ENCODE data around the gene PRKCI. TPM values are rescaled to one million over a fixed set of nuclear protein-coding genes. Genes with fewer than 3 reads are reported as not detected.
"Not testable (repeated sequence)": the region's sequence is repeated elsewhere in the genome, so short reads cannot be mapped to it uniquely, and the experiment has no call there.

The PRKCI gene
- total RNA-seq, 1 experiment from 2014 or later = 37.4 TPM

DNA sequence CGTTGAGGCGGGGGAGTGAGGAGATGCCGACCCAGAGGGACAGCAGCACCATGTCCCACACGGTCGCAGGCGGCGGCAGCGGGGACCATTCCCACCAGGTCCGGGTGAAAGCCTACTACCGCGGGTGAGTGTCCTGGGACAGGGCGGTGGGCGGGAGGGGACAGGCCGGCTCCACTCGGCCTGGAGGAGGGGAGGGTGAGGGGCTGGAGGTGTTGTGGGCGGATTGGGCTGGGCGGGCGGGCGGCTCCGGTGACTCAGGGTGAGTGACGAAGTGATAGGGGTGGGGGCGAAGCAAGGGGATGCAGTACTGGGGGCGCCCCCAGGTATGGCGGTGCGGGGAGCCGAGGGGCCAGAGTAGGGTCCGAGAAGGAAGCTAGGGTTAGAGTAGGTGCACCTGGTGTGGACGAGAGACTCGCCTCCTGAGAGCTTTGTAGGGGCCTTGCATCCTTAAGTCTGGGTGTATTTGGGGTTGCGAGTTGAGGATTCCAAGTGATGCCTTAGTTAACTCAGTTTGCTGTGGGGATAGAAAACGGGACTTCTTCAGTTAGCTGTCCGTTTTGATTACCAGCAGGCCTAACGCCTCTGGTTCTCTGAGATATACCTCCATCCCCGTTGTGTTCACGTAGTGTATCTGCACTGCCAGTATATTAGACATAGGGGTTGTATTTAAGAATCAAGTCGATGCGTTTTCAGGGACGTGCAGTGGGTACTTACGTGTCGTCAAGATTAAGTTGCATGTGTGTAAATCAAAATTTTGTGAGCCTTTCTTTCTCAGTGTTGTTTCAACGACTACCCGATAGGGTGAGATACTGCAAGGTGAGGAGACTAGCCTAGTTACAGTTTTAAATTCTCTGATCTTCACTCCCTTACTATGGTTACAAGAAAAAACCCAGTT is 670 bp downstream of the PRKCI start:
- DNase-seq (ENCODE audit: low spot score) = peak; percentile 65

DNA sequence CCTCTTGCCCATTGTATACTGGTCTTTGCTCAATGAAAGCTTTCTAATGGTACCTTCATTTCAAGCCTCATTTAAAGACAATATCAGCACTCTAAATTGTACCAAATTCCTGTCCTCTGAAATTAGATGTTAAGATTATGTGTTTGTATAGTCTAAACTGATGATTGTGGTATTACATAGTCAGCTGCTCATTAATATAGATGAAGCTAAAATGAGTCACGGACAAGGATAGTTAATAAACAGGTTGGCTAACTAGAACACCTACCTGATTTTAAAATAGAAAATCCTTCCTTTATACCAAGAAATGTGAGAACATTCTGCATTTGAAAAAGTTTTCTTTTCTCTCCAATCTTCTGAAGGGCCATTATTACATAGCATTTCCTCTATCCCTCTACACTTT is 2.9 kb downstream of the PRKCI start:
- DNase-seq (ENCODE audit: low spot score) = no peak

DNA sequence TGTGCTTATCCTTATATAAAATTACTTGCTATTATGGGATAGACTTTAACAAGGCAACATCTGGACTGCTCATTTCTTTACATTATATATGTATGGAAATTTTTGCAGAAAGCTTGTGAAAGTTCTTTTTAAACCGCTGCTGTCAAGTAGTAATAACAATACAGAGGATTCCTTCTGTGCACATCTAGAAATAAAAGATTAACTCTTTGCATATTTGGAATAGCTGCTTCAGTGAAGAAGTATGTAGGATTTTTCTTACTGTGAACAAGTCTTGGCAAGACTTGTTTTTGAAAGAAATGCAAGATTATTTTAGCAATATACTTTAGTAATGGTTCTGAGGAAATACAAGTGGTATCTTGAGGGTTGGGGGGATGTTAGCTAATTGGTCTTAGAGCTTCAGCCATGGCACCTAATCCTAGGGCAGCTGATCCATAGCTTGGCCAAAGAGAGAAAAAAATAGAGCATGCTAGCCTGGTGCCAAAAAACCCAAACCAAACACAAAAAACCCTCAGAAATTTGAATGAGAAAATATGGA is 4.3 kb downstream of the PRKCI start:
- no peak for DNase-seq (ENCODE audit: low spot score)

DNA sequence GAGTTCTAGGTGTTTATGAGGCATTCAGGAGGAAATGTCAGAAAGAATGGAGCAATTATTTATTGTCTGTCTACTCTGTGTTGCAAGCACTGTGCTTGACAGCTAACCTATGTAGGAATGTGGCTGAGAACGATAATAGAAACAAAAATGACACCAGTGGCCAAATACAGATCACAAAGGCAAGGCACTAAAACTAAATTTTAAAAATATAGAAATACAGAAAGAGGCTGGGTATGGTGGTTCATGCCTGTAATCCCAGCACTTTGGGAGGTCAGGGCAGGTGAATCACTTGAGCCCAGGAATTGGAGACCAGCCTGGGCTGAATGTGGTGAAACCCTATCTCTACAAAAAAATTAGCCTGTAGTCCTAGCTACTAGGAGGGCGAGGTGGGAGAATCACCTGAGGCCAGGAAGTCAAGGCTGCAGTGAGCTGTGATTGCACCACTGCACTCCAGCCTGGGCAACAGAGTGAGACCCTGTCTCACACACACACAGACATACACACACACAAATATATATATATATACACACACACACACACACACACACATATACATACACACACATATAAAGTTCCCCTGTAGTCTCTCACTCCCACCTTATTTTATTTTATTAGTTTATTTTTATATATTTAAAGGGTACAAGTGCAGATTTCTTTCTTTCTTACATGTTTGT is 6.0 kb downstream of the PRKCI start:
- DNase-seq (ENCODE audit: low spot score) = no peak

DNA sequence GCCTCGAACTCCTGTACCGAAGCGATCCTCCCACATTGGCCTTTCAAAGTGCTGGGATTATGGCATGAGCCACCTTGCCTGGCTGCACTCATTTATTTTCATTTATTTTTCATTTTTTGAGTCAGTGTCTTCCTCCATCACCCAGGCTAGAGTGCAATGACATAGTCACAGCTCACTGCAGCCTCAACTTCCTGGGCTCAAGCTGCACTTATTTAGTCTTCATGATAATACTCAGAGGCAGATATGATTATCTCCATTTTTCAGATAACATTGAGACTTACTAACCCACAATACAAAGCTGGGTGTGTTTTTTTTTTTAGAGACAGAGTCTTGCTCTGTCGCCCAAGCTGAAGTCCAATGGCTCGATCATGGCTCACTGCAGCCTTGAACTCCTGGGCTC is 10.0 kb downstream of the PRKCI start:
- DNase-seq (ENCODE audit: low spot score) = no peak

DNA sequence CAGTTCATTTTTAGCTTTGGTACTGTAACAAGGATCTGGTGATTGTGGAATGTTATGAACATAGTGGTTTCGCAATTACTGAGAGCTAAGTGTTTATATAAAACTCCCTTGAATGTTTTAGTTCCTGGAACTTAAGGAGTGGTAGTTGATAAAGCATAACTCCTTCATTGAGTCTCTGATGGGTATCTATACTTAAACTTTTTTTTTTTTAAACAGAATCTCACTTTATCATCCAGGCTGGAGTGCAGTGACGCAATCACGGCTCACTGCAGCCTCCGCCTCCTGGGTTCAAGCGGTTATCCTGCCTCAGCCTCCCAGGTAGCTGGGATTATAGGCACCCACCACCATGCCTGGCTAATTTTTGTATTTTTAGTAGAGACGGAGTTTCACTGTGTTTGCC is 11.3 kb downstream of the PRKCI start:
- DNase-seq (ENCODE audit: low spot score) = peak; percentile 47

DNA sequence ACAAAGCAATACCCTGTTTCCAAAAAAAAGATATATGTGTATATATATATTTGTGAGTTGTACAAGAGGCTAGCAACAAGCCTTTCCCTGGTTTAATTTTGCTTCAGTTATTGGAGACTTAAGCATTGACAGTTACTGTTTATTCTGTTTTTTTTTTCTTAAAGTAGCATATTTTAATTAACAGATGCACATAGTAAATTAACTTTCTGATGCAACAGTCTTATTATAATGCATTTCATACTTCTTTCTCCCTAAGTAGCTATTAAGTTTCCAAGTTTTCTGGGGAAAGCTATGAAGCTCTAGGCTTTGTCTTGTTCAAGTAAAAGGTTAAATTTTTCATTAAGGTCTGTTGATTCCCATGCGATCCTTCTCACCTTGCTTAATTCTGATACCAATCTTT is 17.9 kb downstream of the PRKCI start:
- DNase-seq (ENCODE audit: low spot score) = no peak

DNA sequence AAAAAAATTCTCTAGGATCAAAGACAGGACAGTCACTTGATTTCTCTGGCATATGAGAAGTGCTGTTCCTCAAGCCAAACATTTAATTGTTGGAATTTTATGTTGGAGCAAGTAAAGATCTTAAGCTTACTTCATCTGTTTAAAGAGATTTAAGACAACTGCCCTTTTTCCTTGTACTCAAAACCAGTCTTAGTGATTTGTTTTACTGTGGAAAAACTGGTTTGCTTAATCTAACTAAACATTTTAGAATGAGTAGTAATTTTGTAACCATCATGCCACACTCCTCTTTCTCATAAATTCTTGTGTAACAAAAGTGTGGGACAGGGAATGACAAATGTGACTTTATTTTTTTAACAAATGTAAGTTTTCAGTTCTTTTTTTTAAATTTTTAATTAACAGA is 18.4 kb downstream of the PRKCI start:
- no peak for DNase-seq (ENCODE audit: low spot score)

DNA sequence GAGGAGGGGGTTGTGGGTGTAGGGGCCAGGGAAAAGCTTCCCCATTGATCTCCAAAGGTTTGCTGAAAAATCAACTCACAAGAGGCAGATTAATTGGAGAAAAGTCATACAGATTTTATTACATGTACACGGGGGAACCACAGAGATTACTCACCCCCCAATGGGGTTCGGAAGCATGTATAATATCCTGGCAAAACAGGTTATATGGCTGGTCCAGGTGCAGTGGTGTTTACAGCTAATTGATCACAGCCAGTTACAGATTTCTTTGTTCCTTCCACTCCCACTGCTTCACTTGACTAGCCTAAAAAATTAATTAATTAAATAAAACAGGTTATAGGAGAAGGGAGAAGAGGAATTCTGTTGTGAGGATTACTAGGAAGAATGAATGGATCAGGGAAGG is 22.4 kb downstream of the PRKCI start:
- peak; percentile 74 for DNase-seq (ENCODE audit: low spot score)

DNA sequence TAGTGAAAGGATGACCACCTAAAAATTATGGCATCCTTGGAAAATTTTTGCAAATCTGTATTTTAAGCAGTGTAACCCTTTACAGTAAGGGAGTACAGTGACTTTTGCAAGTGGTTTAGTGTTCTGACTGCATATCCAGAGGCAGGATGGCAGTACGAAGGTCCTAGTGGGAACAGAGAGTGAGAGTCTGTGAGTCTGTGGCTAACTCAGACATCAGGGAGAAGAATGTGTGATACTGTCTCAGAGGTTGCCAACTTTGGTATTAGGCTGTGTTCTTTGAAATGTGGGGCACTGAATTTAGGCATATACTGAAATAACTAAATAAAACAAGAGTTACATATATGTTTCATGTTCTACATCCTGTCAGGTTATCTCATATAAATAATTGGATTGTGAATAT is 25.7 kb downstream of the PRKCI start:
- no peak for DNase-seq (ENCODE audit: low spot score)

DNA sequence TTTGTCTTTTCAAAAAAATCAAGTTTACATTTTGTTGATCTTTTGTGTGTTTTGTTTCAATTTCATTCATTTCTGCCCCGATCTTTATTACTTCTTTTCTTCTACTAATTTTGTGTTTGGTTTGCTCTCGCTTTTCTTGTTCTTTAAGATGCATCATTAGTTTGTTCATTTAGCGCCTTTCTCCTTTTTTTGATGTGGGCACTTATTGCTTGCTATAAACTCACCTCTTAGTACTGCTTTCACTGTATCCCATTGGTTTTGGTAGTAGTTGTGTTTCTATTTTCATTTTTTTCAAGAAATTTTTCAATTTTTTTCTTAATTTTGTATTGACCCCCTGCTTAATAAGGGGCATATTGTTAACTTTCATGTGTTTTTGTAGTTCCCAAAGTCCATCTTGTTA is 34.4 kb downstream of the PRKCI start:
- no peak for DNase-seq (ENCODE audit: low spot score)

DNA sequence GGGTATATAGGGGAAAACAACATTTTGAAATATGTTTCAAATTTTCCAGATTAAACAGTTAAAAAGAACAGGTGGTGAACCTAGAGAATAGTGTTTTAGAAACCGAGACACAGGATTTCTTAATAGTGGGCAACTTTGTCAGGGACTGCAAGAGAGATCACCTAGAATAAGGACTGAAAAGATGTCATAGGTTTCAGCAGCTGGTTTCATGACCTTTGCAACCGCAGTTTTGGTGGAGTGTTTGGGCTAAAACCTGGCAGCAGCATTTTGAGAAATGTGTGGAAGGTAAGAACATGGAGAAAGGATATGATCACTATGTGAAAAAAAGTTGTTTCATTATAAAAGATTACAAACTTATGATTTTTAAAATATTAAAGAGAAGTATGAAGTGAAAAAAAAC is 34.9 kb downstream of the PRKCI start:
- DNase-seq (ENCODE audit: low spot score) = no peak

DNA sequence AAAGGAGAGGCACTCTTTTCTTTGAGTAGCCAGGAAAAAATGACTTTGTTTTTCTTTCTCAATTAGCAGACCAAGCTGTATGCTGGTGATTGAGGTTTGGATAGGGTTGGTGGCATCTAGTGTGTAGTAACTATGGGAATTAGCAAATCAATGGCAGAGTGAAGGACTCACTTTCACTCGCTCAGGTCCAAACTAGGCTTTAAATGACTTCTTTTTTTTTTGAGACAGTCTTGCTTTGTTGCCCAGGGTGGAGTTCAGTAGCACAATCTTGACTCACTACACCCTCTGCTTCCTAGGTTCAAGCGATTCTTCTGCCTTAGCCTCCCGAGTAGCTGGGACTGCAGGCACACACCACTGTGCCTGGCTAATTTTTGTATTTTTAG is 35.9 kb downstream of the PRKCI start:
- no peak for DNase-seq (ENCODE audit: low spot score)

DNA sequence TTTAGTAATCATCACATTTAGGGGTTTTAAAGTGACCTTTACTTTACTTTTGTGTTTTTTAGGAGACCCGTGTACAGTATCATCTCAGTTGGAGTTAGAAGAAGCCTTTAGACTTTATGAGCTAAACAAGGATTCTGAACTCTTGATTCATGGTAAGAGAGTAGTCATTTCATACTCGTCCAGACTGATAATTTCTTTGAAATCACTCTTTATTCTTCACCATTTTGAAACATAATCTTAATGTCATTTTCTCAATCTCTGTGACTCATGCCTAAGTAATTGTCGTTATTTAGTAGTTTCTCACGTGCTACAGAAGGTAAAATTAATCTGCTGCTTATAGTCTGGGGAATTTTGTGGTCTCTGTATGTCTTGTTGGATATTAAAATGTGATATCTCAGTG is 37.7 kb downstream of the PRKCI start:
- no peak for DNase-seq (ENCODE audit: low spot score)

DNA sequence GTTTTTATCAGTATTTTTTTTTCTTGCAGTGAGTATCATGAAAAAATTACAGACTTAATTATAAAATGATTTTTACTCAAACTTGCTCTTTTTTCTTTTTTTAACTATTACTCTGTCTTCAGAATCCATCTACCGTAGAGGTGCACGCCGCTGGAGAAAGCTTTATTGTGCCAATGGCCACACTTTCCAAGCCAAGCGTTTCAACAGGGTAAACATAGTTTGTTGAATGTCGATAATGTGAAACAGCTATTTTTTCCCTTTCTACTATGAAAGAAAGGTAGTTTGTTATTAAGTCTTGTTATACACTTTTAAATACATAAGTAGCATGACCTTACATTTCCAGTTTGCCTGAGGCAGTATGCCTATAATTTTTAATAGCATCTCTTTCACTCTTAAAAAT is 45.6 kb downstream of the PRKCI start:
- no peak for DNase-seq (ENCODE audit: low spot score)

DNA sequence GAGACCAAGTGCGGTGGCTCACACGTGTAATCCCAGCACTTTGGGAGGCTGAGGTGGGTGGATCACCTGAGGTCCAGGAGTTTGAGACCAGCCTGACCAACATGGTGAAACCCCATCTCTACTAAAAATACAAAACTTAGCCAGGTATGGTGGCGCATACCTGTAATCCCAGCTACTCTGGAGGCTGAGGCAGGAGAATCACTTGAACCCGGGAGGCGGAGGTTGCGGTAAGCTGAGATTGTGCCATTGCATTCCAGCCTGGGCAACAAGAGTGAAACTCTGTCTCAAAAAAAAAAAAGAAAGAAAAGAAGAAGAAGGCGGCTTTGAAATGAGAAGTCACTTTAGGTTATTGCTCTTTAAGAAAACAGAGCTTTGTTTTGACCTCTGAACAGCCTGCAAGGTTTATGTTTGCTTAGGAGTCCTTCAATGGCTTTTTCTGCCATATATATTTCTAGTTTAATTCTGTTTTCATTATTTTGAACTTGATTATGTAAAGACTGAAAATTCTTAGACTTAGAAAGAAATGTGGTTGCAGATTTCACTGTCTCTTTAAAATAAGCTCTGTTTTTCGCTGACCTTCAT is 47.5 kb downstream of the PRKCI start:
- not testable (repeated sequence) for DNase-seq (ENCODE audit: low spot score)

DNA sequence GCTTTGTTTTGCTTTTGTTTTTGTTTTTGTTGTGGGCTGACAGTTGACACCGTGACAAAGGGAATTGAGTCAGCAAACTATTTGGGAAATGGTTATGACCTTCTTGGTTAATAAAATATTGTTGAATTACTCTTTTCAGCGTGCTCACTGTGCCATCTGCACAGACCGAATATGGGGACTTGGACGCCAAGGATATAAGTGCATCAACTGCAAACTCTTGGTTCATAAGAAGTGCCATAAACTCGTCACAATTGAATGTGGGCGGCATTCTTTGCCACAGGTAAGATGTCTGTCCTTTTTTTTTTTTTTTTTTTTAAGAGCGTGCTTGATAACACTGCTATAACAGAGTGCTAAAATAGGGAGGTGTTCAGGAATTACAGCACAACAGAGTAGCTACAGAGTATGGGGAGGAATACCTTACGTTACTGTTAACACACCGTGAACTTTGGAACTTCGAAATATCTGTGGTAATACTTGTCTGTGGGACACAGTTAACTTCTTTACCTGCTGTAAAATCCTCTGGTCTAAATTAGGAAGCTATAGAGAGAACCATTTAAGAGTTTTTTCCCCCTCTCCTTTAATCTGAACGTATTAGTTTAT is 48.2 kb downstream of the PRKCI start:
- no peak for DNase-seq (ENCODE audit: low spot score)

DNA sequence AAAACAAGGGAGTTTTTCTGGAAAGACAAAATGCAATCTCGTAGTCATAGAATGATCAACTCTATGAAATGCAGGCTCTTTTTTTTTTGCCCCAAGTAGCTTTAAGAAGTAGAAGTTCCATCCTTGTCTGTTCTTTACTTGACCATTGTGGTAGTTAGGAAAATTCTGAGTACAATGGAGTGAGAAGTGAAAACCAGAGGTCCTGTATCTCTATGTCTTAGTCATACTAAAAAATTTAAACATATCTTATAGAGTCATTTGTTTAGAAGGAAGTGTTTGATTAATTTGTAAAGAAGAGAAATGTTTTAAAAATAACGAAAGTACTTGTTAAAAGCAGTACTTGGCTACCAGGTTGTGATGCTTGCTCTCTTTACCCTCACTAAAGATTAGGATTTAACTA is 52.4 kb downstream of the PRKCI start:
- DNase-seq (ENCODE audit: low spot score) = no peak

DNA sequence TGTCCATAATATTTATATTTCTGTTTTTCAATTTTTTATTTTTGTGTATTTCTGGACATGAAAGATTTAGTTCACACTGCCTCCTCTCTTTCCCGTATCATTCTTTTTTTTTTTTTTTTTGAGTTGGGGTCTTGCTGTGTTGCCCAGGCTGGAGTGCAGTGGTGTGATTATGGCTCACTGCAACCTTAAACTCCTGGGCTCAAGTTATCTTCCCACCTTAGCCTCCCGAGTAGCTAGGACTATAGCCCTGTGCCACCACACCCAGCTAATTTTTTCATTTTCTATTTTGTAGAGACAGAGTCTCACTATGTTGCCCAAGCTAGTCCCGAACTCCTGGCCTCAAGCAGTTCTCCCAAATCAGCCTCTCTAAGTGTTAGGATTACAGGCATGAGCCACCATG is 53.6 kb downstream of the PRKCI start:
- DNase-seq (ENCODE audit: low spot score) = no peak

DNA sequence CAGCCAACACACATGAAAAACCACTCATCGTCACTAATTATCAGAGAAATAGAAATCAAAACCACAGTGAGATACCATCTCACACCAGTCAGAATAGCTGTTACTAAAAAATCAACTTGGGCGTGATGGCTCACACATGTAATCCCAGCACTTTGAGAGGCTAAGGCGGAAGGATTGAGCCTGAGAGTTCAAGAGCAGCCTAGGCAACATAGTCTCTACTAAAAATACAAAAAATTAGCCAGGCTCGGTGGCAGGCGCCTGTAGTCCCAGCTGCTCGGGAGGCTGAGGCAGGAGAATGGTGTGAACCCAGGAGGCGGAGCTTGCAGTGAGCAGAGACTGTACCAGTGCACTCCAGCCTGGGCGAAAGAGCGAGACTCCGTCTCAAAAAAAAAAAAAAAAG is 55.1 kb downstream of the PRKCI start:
- DNase-seq (ENCODE audit: low spot score) = not testable (repeated sequence)

DNA sequence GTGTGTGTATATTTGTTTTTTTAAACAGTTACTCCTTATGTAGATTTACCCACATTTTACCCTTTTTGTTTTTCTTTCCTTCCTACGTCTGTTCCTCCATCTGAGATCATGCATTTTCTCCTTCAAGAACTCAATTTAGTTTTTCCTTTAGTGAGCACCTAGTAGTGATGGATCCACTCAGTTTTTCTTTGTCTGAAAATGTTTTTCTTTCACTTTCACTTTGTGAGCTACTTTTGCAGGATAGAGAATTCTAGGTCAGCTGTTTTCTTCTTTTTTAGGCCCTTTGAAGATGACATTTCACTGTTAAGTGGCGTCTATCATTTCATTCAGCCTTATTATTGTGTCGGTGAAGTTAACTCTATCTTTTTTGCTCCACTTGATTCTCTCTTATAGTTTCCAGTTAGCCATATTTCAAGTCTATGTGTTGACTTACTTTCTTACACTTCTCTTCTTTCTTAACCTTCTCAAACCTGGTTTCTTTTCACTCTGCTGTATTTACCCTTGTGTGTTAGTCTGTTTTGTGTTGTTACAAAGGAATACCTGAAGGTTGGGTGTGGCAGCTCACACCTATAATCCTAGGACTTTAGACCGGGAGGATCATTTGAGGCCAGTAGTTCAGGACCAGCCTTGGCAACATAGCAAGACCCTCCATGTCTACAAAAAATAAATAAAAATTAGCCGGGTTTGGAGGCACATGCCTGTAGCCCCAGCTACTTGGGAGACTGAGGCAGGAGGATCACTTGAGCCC is 55.8 kb downstream of the PRKCI start:
- no peak for DNase-seq (ENCODE audit: low spot score)

Measured in HT-29 (cell line).